Activated CD8-positive, alpha-beta memory T cell treated with anti-CD3 and anti-CD28 coated beads for 36 hours (primary cell): Measurements from ENCODE around the gene SPSB1. TPM values are rescaled to one million over a fixed set of nuclear protein-coding genes. Genes with fewer than 3 reads are reported as not detected.

Source experiments
- CTCF ChIA-PET: fragments of 350-600 bp; sonication (Branson Sonifier 250); formaldehyde crosslinking; loops from one replicate; lab custom pipeline; 2021; ENCODE audit warnings: antibody characterized with exemption; lab: Charles Lee
- POLR2A ChIA-PET: fragments of 350-600 bp; sonication (Branson Sonifier 250); formaldehyde crosslinking; loops from one replicate; lab custom pipeline; 2021; ENCODE audit warnings: antibody characterized with exemption; lab: Charles Lee
- total RNA-seq, 2 experiments: library from RNA; stranded (reverse); gene quantifications; one replicate each; pipeline ENCODE4 v1.2.3, GENCODE V29; 2021

Gene SPSB1
- total RNA-seq, 2 experiments from 2014 or later = 0.40 to 0.44 TPM

- ChIA-PET POLR2A (no interaction called here), CTCF (no interaction called here)
Measured at GRCh38 chr1:9271861-9272595, 20.7 kb upstream of the SPSB1 start.

GRCh38 chr1:9273177-9273576 is 19.5 kb upstream of the SPSB1 start:
- ChIA-PET POLR2A (no interaction called here), CTCF (interaction anchor here (0.6 kb wide), 1 partner anchor 753 kb away, joined by 3 read pairs; no protein-coding TSS in a partner anchor)

GRCh38 chr1:9275161-9275560 is 17.5 kb upstream of the SPSB1 start:
- POLR2A ChIA-PET = interaction anchor here (0.9 kb wide), 1 partner anchor 15 kb away, joined by 3 read pairs; no protein-coding TSS in a partner anchor
- CTCF ChIA-PET = interaction anchor here (0.7 to 1.6 kb wide), 4 partner anchors 8 to 154 kb away, joined by 3 to 4 read pairs (median 4); no protein-coding TSS in a partner anchor

- POLR2A ChIA-PET = interaction anchor here (0.9 kb wide), 1 partner anchor 14 kb away, joined by 3 read pairs; no protein-coding TSS in a partner anchor
- CTCF ChIA-PET = interaction anchor here (0.7 to 1.6 kb wide), 5 partner anchors 9 to 219 kb away, joined by 3 to 4 read pairs (median 3); no protein-coding TSS in a partner anchor
Measured at GRCh38 chr1:9275567-9276034, 17.1 kb upstream of the SPSB1 start.

GRCh38 chr1:9278116-9278515 is 14.6 kb upstream of the SPSB1 start:
- ChIA-PET POLR2A (no interaction called here), CTCF (interaction anchor here (0.7 to 1.0 kb wide), 2 partner anchors 11 to 177 kb away, joined by 3 to 4 read pairs; no protein-coding TSS in a partner anchor)

- CTCF ChIA-PET = interaction anchor here (0.7 kb wide), 1 partner anchor 177 kb away, joined by 3 read pairs; no protein-coding TSS in a partner anchor
- POLR2A ChIA-PET = no interaction called here
Measured at GRCh38 chr1:9278585-9279153, 14.0 kb upstream of the SPSB1 start.

- ChIA-PET POLR2A (no interaction called here), CTCF (interaction anchor here (0.8 to 1.5 kb wide), 2 partner anchors 10 to 11 kb away, joined by 3 to 5 read pairs; no protein-coding TSS in a partner anchor)
Measured at GRCh38 chr1:9279172-9279840, 13.4 kb upstream of the SPSB1 start.

- POLR2A ChIA-PET = no interaction called here
- CTCF ChIA-PET = interaction anchor here (0.8 to 2.7 kb wide), 4 partner anchors 9 to 211 kb away, joined by 3 to 12 read pairs (median 6); no protein-coding TSS in a partner anchor
Measured at GRCh38 chr1:9280015-9280860, 12.5 kb upstream of the SPSB1 start.

- POLR2A ChIA-PET = no interaction called here
- CTCF ChIA-PET = interaction anchor here (1.8 to 2.7 kb wide), 2 partner anchors 174 to 210 kb away, joined by 8 to 12 read pairs; no protein-coding TSS in a partner anchor
Measured at GRCh38 chr1:9281071-9281827, 11.4 kb upstream of the SPSB1 start.

- ChIA-PET CTCF (interaction anchor here (1.8 to 2.7 kb wide), 2 partner anchors 173 to 209 kb away, joined by 8 to 12 read pairs; no protein-coding TSS in a partner anchor), POLR2A (no interaction called here)
Measured at GRCh38 chr1:9281908-9282695, 10.6 kb upstream of the SPSB1 start.

GRCh38 chr1:9282696-9282955 is 10.1 kb upstream of the SPSB1 start:
- ChIA-PET POLR2A (no interaction called here), CTCF (interaction anchor here (2.7 kb wide), 1 partner anchor 208 kb away, joined by 12 read pairs; no protein-coding TSS in a partner anchor)

- ChIA-PET POLR2A (no interaction called here), CTCF (interaction anchor here (0.5 to 1.5 kb wide), 2 partner anchors 16 to 17 kb away, joined by 3 to 5 read pairs; no protein-coding TSS in a partner anchor)
Measured at GRCh38 chr1:9284061-9284460, 8.6 kb upstream of the SPSB1 start.

GRCh38 chr1:9286556-9286955 is 6.1 kb upstream of the SPSB1 start:
- POLR2A ChIA-PET = no interaction called here
- CTCF ChIA-PET = no interaction called here

- ChIA-PET CTCF (interaction anchor here (0.7 to 4.2 kb wide), 17 partner anchors 9 to 268 kb away, joined by 3 to 64 read pairs (median 4); no protein-coding TSS in a partner anchor), POLR2A (interaction anchor here (1.2 kb wide), 1 partner anchor 14 kb away, joined by 3 read pairs; no protein-coding TSS in a partner anchor)
Measured at GRCh38 chr1:9289090-9289534, 3.6 kb upstream of the SPSB1 start.

GRCh38 chr1:9289711-9290485 is 2.8 kb upstream of the SPSB1 start:
- POLR2A ChIA-PET = interaction anchor here (1.1 to 1.2 kb wide), 2 partner anchors 13 to 14 kb away, joined by 3 read pairs; no protein-coding TSS in a partner anchor
- CTCF ChIA-PET = interaction anchor here (0.7 to 4.2 kb wide), 16 partner anchors 10 to 268 kb away, joined by 3 to 64 read pairs (median 4); no protein-coding TSS in a partner anchor

GRCh38 chr1:9291914-9292360 is 757 bp upstream of the SPSB1 start:
- ChIA-PET CTCF (interaction anchor here (1.1 to 1.2 kb wide), 2 partner anchors 163 to 199 kb away, joined by 3 to 4 read pairs; no protein-coding TSS in a partner anchor), POLR2A (no interaction called here)
